ENCODE data around the gene PRR5.

The PRR5 gene

DNA sequence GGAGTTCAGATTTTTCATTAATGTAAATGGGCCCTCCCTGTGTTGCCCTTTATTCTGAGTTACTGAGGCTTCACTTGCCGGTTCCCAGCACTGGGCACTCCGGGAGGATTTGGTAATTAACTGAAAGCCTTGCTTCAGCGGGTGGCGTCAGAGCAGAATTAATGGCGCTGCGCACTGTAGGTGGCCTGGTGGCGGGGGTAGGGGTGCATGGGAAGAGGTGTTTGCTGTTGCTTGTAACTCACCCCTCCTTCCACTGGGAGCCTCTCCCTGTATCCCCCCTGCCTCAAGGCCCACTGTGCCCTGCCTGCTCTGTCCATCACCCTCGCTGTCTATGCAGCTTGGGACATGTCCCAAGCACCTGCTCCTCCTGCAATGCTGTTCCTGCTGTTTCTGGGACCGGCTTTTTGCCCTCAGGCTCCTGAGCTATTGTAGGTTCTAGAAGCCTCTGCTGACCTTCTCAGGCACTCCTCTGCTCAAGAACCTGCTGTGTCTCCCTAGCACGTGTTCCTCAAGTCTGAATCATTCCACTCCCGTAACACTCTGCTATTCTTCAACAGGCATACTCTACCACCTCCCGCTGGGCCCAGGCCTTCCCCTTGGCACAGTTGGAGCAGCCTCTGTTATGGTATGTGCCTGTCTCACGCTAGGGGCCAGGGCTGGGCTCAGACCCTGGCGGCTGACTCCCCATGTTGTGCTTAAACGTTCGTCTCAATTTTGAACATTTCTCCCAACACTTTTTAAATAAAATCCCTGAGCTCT, 74.8 kb downstream of the PRR5 start:
- H3K9ac ChIP-seq (ENCODE audit: low read length), result no peak overlapping the region
- no peak for DNase-seq
- H2BK120ac ChIP-seq (ENCODE audit: low read depth, low read length), result no peak overlapping the region
- H3K4me1 ChIP-seq (ENCODE audit: control insufficient read depth, low read depth, low read length), result no peaks in the 10 kb centered on the region
- no CpG with 5 or more reads among the region's 16 CpGs for WGBS (ENCODE audit: extremely low coverage, insufficient coverage, low lambda C conversion rate)
- no peak overlapping the region for H2AK5ac ChIP-seq (ENCODE audit: low read length)
- H4K8ac ChIP-seq (ENCODE audit: low read depth, low read length), result no peak overlapping the region
- no peak overlapping the region for H3K4ac ChIP-seq (ENCODE audit: low read depth, low read length)
- H4K5ac ChIP-seq (ENCODE audit: low read length), result no peak overlapping the region
- no peak overlapping the region for H2BK5ac ChIP-seq (ENCODE audit: low read length)
- no peak overlapping the region for H3K56ac ChIP-seq (ENCODE audit: low read length)
- no peak overlapping the region for H3K4me2 ChIP-seq (ENCODE audit: low read length)
- H3K27ac ChIP-seq (ENCODE audit: low read depth, low read length), result no peak overlapping the region
- no peak overlapping the region for H2BK15ac ChIP-seq (replicated peaks; ENCODE audit: low read depth)
- H3K79me2 ChIP-seq (ENCODE audit: control insufficient read depth, insufficient read depth, low read length), result no peaks in the 10 kb centered on the region
- H3K23ac ChIP-seq (ENCODE audit: low read length), result no peak overlapping the region
- H3K18ac ChIP-seq (ENCODE audit: low read length), result no peak overlapping the region
- H3K36me3 ChIP-seq (ENCODE audit: control insufficient read depth, insufficient read depth, low read length), result no peaks in the 10 kb centered on the region
- peaks cover 3% of the 10 kb centered on the region for H3K79me1 ChIP-seq (ENCODE audit: low read length)
- no peaks in the 10 kb centered on the region for H3K27me3 ChIP-seq (ENCODE audit: insufficient read depth, low read length, poor library complexity)
- H3K4me3 ChIP-seq (ENCODE audit: low read length), result no peak overlapping the region

GRCh38 chr22:44777364-44777755, 75.4 kb downstream of the PRR5 start:
- Histone ChIP-seq H3K27me3 (ENCODE audit: insufficient read depth, low read length, poor library complexity) (no peaks in the 10 kb centered on the region), H3K27ac (ENCODE audit: low read depth, low read length) (no peak overlapping the region), H2BK120ac (ENCODE audit: low read depth, low read length) (no peak overlapping the region), H3K4me3 (ENCODE audit: low read length) (no peak overlapping the region), H2AK5ac (ENCODE audit: low read length) (no peak overlapping the region), H3K23ac (ENCODE audit: low read length) (no peak overlapping the region), H3K36me3 (ENCODE audit: control insufficient read depth, insufficient read depth, low read length) (no peaks in the 10 kb centered on the region), H2BK5ac (ENCODE audit: low read length) (no peak overlapping the region), H3K4ac (ENCODE audit: low read depth, low read length) (no peak overlapping the region), H3K9ac (ENCODE audit: low read length) (no peak overlapping the region), H3K56ac (ENCODE audit: low read length) (no peak overlapping the region), H3K79me2 (ENCODE audit: control insufficient read depth, insufficient read depth, low read length) (no peaks in the 10 kb centered on the region), H2BK15ac (replicated peaks; ENCODE audit: low read depth) (no peak overlapping the region), H4K5ac (ENCODE audit: low read length) (no peak overlapping the region), H4K8ac (ENCODE audit: low read depth, low read length) (no peak overlapping the region), H3K4me1 (ENCODE audit: control insufficient read depth, low read depth, low read length) (no peaks in the 10 kb centered on the region), H3K4me2 (ENCODE audit: low read length) (no peak overlapping the region), H3K18ac (ENCODE audit: low read length) (no peak overlapping the region), H3K79me1 (ENCODE audit: low read length) (peaks cover 3% of the 10 kb centered on the region)
- DNase-seq, result no peak
- no CpG with 5 or more reads among the region's 2 CpGs for WGBS (ENCODE audit: extremely low coverage, insufficient coverage, low lambda C conversion rate)

- H2BK120ac ChIP-seq (ENCODE audit: low read depth, low read length), result no peak overlapping the region
- H3K4me2 ChIP-seq (ENCODE audit: low read length), result no peak overlapping the region
- H3K4me3 ChIP-seq (ENCODE audit: low read length), result no peak overlapping the region
- H3K4ac ChIP-seq (ENCODE audit: low read depth, low read length), result no peak overlapping the region
- no peak overlapping the region for H3K18ac ChIP-seq (ENCODE audit: low read length)
- peaks cover 1% of the 10 kb centered on the region for H3K79me1 ChIP-seq (ENCODE audit: low read length)
- H3K27me3 ChIP-seq (ENCODE audit: insufficient read depth, low read length, poor library complexity), result no peaks in the 10 kb centered on the region
- no peaks in the 10 kb centered on the region for H3K79me2 ChIP-seq (ENCODE audit: control insufficient read depth, insufficient read depth, low read length)
- no peak overlapping the region for H3K56ac ChIP-seq (ENCODE audit: low read length)
- DNase-seq, result no peak
- WGBS (ENCODE audit: extremely low coverage, insufficient coverage, low lambda C conversion rate), result no CpG with 5 or more reads among the region's 17 CpGs
- no peak overlapping the region for H3K23ac ChIP-seq (ENCODE audit: low read length)
- no peak overlapping the region for H2BK15ac ChIP-seq (replicated peaks; ENCODE audit: low read depth)
- H4K5ac ChIP-seq (ENCODE audit: low read length), result no peak overlapping the region
- H3K27ac ChIP-seq (ENCODE audit: low read depth, low read length), result no peak overlapping the region
- no peak overlapping the region for H2AK5ac ChIP-seq (ENCODE audit: low read length)
- no peak overlapping the region for H4K8ac ChIP-seq (ENCODE audit: low read depth, low read length)
- H2BK5ac ChIP-seq (ENCODE audit: low read length), result no peak overlapping the region
- H3K9ac ChIP-seq (ENCODE audit: low read length), result no peak overlapping the region
- no peaks in the 10 kb centered on the region for H3K4me1 ChIP-seq (ENCODE audit: control insufficient read depth, low read depth, low read length)
- no peaks in the 10 kb centered on the region for H3K36me3 ChIP-seq (ENCODE audit: control insufficient read depth, insufficient read depth, low read length)
These were observed 79.0 kb downstream of the PRR5 start for GRCh38 chr22:44780876-44781449.

DNA sequence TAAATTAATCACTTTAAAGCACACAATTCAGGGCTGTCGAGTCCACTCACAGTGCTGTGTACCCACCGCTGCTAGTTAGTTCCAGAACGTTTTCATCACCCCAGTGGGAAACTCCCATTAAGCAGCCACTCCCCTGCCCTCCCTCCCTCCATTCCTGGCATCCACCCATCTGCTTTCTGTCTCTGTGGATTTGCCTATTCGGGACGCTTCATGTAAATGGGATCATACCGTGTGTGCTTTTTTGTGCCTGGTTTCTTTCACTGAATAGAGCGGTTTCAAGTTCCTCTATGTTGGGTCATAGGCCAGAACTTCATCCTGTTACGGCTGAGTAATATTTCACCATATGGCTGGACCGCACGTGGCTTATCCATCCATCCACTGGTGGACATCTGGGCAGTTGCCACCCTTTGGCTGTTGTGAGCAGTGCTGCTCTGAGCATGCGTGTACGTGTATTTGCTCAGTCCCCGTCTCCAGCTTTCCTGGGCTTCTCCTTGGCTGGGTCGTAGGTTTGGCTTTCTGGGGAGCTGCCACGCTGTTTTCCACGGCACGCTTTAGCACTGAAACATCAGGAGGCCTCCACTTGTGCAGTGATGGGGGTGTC, 80.5 kb downstream of the PRR5 start:
- Histone ChIP-seq H3K9ac (ENCODE audit: low read length) (no peak overlapping the region), H3K79me2 (ENCODE audit: control insufficient read depth, insufficient read depth, low read length) (no peaks in the 10 kb centered on the region), H3K4me3 (ENCODE audit: low read length) (no peak overlapping the region), H3K4ac (ENCODE audit: low read depth, low read length) (no peak overlapping the region), H3K27me3 (ENCODE audit: insufficient read depth, low read length, poor library complexity) (no peaks in the 10 kb centered on the region), H3K23ac (ENCODE audit: low read length) (no peak overlapping the region), H3K36me3 (ENCODE audit: control insufficient read depth, insufficient read depth, low read length) (no peaks in the 10 kb centered on the region), H4K5ac (ENCODE audit: low read length) (no peak overlapping the region), H2BK5ac (ENCODE audit: low read length) (no peak overlapping the region), H3K79me1 (ENCODE audit: low read length) (no peaks in the 10 kb centered on the region), H2AK5ac (ENCODE audit: low read length) (no peak overlapping the region), H3K4me1 (ENCODE audit: control insufficient read depth, low read depth, low read length) (no peaks in the 10 kb centered on the region), H4K8ac (ENCODE audit: low read depth, low read length) (no peak overlapping the region), H3K18ac (ENCODE audit: low read length) (no peak overlapping the region), H3K56ac (ENCODE audit: low read length) (no peak overlapping the region), H2BK15ac (replicated peaks; ENCODE audit: low read depth) (no peak overlapping the region), H2BK120ac (ENCODE audit: low read depth, low read length) (no peak overlapping the region), H3K27ac (ENCODE audit: low read depth, low read length) (no peak overlapping the region), H3K4me2 (ENCODE audit: low read length) (no peak overlapping the region)
- no CpG with 5 or more reads among the region's 17 CpGs for WGBS (ENCODE audit: extremely low coverage, insufficient coverage, low lambda C conversion rate)
- no peak for DNase-seq

DNA sequence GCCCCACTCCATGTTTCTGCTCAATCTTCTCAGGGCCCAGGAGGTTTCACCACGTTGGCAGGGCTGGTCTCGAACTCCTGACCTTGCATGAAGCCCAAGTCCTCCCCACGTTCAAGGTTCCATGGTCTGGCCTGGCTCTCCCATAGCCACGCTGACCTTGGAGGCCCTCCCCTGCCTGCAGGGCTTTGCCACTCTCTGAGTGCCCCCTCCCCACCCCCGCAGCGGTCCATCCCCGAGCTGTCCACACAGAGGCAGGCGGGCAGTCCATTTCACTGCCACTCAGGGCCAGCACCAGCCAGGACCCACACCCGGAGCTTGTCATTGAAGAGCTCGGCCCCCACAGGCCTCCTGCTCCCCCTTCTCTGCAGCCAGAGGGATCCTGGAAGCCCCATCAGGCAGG, 81.1 kb downstream of the PRR5 start:
- no peak overlapping the region for H3K4me3 ChIP-seq (ENCODE audit: low read length)
- H2BK120ac ChIP-seq (ENCODE audit: low read depth, low read length), result no peak overlapping the region
- no peak overlapping the region for H3K9ac ChIP-seq (ENCODE audit: low read length)
- H3K4ac ChIP-seq (ENCODE audit: low read depth, low read length), result no peak overlapping the region
- H3K27me3 ChIP-seq (ENCODE audit: insufficient read depth, low read length, poor library complexity), result no peaks in the 10 kb centered on the region
- H2BK5ac ChIP-seq (ENCODE audit: low read length), result no peak overlapping the region
- H3K27ac ChIP-seq (ENCODE audit: low read depth, low read length), result no peak overlapping the region
- H4K8ac ChIP-seq (ENCODE audit: low read depth, low read length), result no peak overlapping the region
- no peak overlapping the region for H3K56ac ChIP-seq (ENCODE audit: low read length)
- H3K23ac ChIP-seq (ENCODE audit: low read length), result no peak overlapping the region
- H3K36me3 ChIP-seq (ENCODE audit: control insufficient read depth, insufficient read depth, low read length), result no peaks in the 10 kb centered on the region
- no peak overlapping the region for H3K18ac ChIP-seq (ENCODE audit: low read length)
- no peak overlapping the region for H4K5ac ChIP-seq (ENCODE audit: low read length)
- H3K79me1 ChIP-seq (ENCODE audit: low read length), result no peaks in the 10 kb centered on the region
- DNase-seq, result no peak
- no peak overlapping the region for H3K4me2 ChIP-seq (ENCODE audit: low read length)
- H3K79me2 ChIP-seq (ENCODE audit: control insufficient read depth, insufficient read depth, low read length), result no peaks in the 10 kb centered on the region
- H2AK5ac ChIP-seq (ENCODE audit: low read length), result no peak overlapping the region
- H3K4me1 ChIP-seq (ENCODE audit: control insufficient read depth, low read depth, low read length), result no peaks in the 10 kb centered on the region
- no CpG with 5 or more reads among the region's 10 CpGs for WGBS (ENCODE audit: extremely low coverage, insufficient coverage, low lambda C conversion rate)
- no peak overlapping the region for H2BK15ac ChIP-seq (replicated peaks; ENCODE audit: low read depth)
